GM12892 (cell line): ENCODE measurements around the gene IGFL2.

Experiments used
- POLR2A ChIP-seq: IDR thresholded peaks from 2 replicates; pipeline ENCODE4 v1.6.1; 2011; ENCODE audit warnings: low read depth, low read length, control low read depth
- POLR2AphosphoS5 ChIP-seq: IDR thresholded peaks from 2 replicates; pipeline ENCODE4 v1.6.1; 2011; ENCODE audit warnings: low read depth, low read length, control low read depth

DNA sequence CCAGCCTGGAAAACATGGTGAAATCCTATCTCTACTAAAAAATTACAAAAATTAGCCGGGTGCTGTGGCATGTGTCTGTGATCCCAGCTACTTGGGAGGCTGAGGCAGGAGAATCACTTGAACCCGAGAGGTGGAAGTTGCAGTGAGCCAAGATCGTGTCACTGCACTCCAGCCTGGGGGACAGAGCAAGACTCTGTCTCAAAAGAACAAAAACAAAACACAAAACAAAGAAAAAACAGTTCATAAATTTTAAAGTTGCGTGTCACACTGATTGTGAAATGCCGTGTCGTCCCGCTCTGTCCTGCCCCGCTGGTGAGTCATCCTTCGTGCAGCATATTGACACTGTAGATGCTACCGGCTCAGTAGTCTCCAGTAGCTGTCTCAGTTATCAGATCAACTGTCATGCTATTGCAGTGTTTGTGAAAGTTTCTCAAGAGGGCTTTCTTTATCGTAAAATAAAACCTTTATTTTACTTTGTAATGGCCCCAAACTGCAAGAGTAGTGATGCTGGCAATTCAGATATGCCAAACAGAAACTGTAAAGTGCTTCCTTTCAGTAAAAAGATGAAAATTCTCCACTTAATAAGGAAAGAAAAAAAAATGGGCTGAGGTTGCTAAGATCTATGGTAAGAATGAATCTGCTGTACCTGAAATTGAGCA is 45.1 kb downstream of the IGFL2 start:
- TF ChIP-seq POLR2A (no peak), POLR2AphosphoS5 (no peak)
